ENCODE measurements around the gene PCBP3. TPM values are rescaled to one million over a fixed set of nuclear protein-coding genes. Genes with fewer than 3 reads are reported as not detected.
A peak's percentile ranks its signal among the peaks of the same experiment; 100 is the strongest.

Gene PCBP3
- total RNA-seq, 1 donor from 2014 or later, result not detected

GRCh38 chr21:45981151-45982091 lies 337.9 kb downstream of the PCBP3 start, which contains the start of gene COL6A1:
Gene COL6A1 (plus strand): TSS chr21:45981770. CDS start chr21:45981851, 81 bp downstream.
- Histone ChIP-seq H3K4me3 (ENCODE audit: low read depth, low read length) (peak within 1 kb of the TSS; percentile 33), H3K36me3 (ENCODE audit: control insufficient read depth, insufficient read depth, low read length) (no peaks in the 10 kb centered on the region), H3K27me3 (ENCODE audit: control insufficient read depth, insufficient read depth, low read length) (peaks cover 7% of the 10 kb centered on the region)
- DNase-seq (ENCODE audit: low read depth) (peak; percentile 27), FAIRE-seq (no peak)
- no peak for TF ChIP-seq CTCF (IDR thresholded peaks at IDR 0.05; ENCODE audit: insufficient read depth, low read length, severe bottlenecking)

GRCh38 chr21:45982092-45982757 lies 338.7 kb downstream of the PCBP3 start:
- no peak for TF ChIP-seq CTCF (IDR thresholded peaks at IDR 0.05; ENCODE audit: insufficient read depth, low read length, severe bottlenecking)
- Histone ChIP-seq H3K4me3 (ENCODE audit: low read depth, low read length) (peak overlapping the region; percentile 24), H3K27me3 (ENCODE audit: control insufficient read depth, insufficient read depth, low read length) (peaks cover 5% of the 10 kb centered on the region), H3K36me3 (ENCODE audit: control insufficient read depth, insufficient read depth, low read length) (no peaks in the 10 kb centered on the region)
- DNase-seq (ENCODE audit: low read depth) (no peak), FAIRE-seq (no peak)

GRCh38 chr21:45982758-45983648 lies 339.5 kb downstream of the PCBP3 start:
- TF ChIP-seq CTCF (IDR thresholded peaks at IDR 0.05; ENCODE audit: insufficient read depth, low read length, severe bottlenecking), result no peak
- DNase-seq (ENCODE audit: low read depth) (no peak), FAIRE-seq (no peak)
- Histone ChIP-seq H3K27me3 (ENCODE audit: control insufficient read depth, insufficient read depth, low read length) (peaks cover 5% of the 10 kb centered on the region), H3K36me3 (ENCODE audit: control insufficient read depth, insufficient read depth, low read length) (no peaks in the 10 kb centered on the region), H3K4me3 (ENCODE audit: low read depth, low read length) (no peak overlapping the region)

GRCh38 chr21:45983649-45983965 lies 340.1 kb downstream of the PCBP3 start:
- TF ChIP-seq CTCF (IDR thresholded peaks at IDR 0.05; ENCODE audit: insufficient read depth, low read length, severe bottlenecking), result no peak
- Histone ChIP-seq H3K27me3 (ENCODE audit: control insufficient read depth, insufficient read depth, low read length) (peaks cover 5% of the 10 kb centered on the region), H3K36me3 (ENCODE audit: control insufficient read depth, insufficient read depth, low read length) (no peaks in the 10 kb centered on the region), H3K4me3 (ENCODE audit: low read depth, low read length) (no peak overlapping the region)
- no peak for FAIRE-seq
- DNase-seq (ENCODE audit: low read depth), result no peak

GRCh38 chr21:45983981-45984551 lies 340.5 kb downstream of the PCBP3 start:
- no peak for TF ChIP-seq CTCF (IDR thresholded peaks at IDR 0.05; ENCODE audit: insufficient read depth, low read length, severe bottlenecking)
- FAIRE-seq, result no peak
- Histone ChIP-seq H3K4me3 (ENCODE audit: low read depth, low read length) (no peak overlapping the region), H3K27me3 (ENCODE audit: control insufficient read depth, insufficient read depth, low read length) (peaks cover 5% of the 10 kb centered on the region), H3K36me3 (ENCODE audit: control insufficient read depth, insufficient read depth, low read length) (no peaks in the 10 kb centered on the region)
- DNase-seq (ENCODE audit: low read depth), result no peak

Measured in bronchial epithelial cell (primary cell).